GM12878 (cell line): Measurements from ENCODE around the gene LDLRAD4. TPM values are rescaled to one million over a fixed set of nuclear protein-coding genes. Genes with fewer than 3 reads are reported as not detected.

ENCODE experiments used
- ATAC-seq: fragments of 200-7000 bp; cut with Tn5 transposase; 3 replicates; pipeline ENCODE4 v1.9.1; 2020; ENCODE audit warnings: mild to moderate bottlenecking, moderate library complexity
- BruUV-seq: library from RNA; stranded (reverse); fragments of 400-500 nt; replicated peaks from 2 replicates; lab custom pipeline; 2021; lab: Mats Ljungman, UMichigan
- CTCF ChIA-PET: fragments of 300-600 bp; sonication (Branson Sonifier 250); formaldehyde crosslinking; extraction: SDS; loops from one replicate; lab custom pipeline; 2021; ENCODE audit warnings: inconsistent platforms; lab: Yijun Ruan, JAX
- POLR2A ChIA-PET: fragments of 350-600 bp; formaldehyde crosslinking; extraction: SDS; loops from one replicate; lab custom pipeline; 2021; ENCODE audit warnings: inconsistent platforms; lab: Charles Lee
- RAD21 ChIA-PET: fragments of 300-600 bp; sonication (Branson Sonifier 250); formaldehyde crosslinking; loops from one replicate; lab custom pipeline; 2023; ENCODE audit warnings: antibody characterized with exemption; ENCODE audit not compliant: unreplicated experiment; lab: Charles Lee
- SMC1A ChIA-PET: fragments of 300-600 bp; sonication (Branson Sonifier 250); formaldehyde crosslinking; loops from one replicate; lab custom pipeline; 2023; ENCODE audit not compliant: unreplicated experiment, uncharacterized antibody; lab: Charles Lee
- DNase-seq: peaks from one replicate; pipeline ENCODE4 v3.0.0-alpha.2; 2011; ENCODE audit warnings: low read depth, low spot score
- FAIRE-seq: peaks from 3 replicates; lab custom pipeline; 2011; peaks lifted over from hg19 to GRCh38; lab: Jason Lieb, UNC
- H2AFZ ChIP-seq: 2 replicates; pipeline ENCODE4 v1.6.0; 2011; ENCODE audit warnings: low read depth, low read length, control low read depth; ENCODE audit not compliant: control insufficient read depth
- H3K27ac ChIP-seq: 2 replicates; pipeline ENCODE4 v1.5.1; 2011; ENCODE audit warnings: control low read depth; ENCODE audit not compliant: control insufficient read depth, insufficient read depth
- H3K27me3 ChIP-seq, 2 experiments: replicated peaks in 1 of 2; 2 replicates each; pipeline versions ENCODE4 v1.6.0 to v1.6.1; 2011; ENCODE audit warnings: low read length in 1 of 2; ENCODE audit not compliant: control insufficient read depth in 2 of 2, insufficient read depth in 2 of 2
- H3K36me3 ChIP-seq, 2 experiments: 2 replicates each; pipeline ENCODE4 v1.5.1; 2011; ENCODE audit warnings: low read length in 1 of 2; ENCODE audit not compliant: control insufficient read depth in 2 of 2, insufficient read depth in 2 of 2
- H3K4me1 ChIP-seq: 2 replicates; pipeline ENCODE4 v1.6.1; 2011; ENCODE audit warnings: mild to moderate bottlenecking, low read length, moderate library complexity, mixed read lengths; ENCODE audit not compliant: control insufficient read depth, insufficient read depth
- H3K4me2 ChIP-seq: 2 replicates; pipeline ENCODE4 v1.6.0; 2011; ENCODE audit warnings: control low read depth; ENCODE audit not compliant: control insufficient read depth, insufficient read depth
- H3K4me3 ChIP-seq: fragments of 200-600 bp; sonication (generic); 2 replicates; pipeline ENCODE4 v1.5.1; 2016
- H3K79me2 ChIP-seq: 2 replicates; pipeline ENCODE4 v1.6.0; 2011; ENCODE audit warnings: low read length; ENCODE audit not compliant: control insufficient read depth, insufficient read depth
- H3K9ac ChIP-seq: 2 replicates; pipeline ENCODE4 v1.8.0; 2011; ENCODE audit warnings: low read length, control low read depth, mixed read lengths; ENCODE audit not compliant: control insufficient read depth, insufficient read depth
- H3K9me3 ChIP-seq: replicated peaks from 3 replicates; pipeline ENCODE4 v1.5.1; 2011; ENCODE audit warnings: mild to moderate bottlenecking, low read length; ENCODE audit not compliant: control insufficient read depth, insufficient read depth
- H4K20me1 ChIP-seq: 2 replicates; pipeline ENCODE4 v1.6.0; 2011; ENCODE audit not compliant: control insufficient read depth, insufficient read depth
- HSF1 ChIP-seq: fragments of 150-350 bp; IDR thresholded peaks from 2 replicates; pipeline ENCODE4 v1.6.1; 2014; ENCODE audit warnings: mild to moderate bottlenecking, low read depth, low read length
- POLR2AphosphoS5 ChIP-seq: IDR thresholded peaks from 2 replicates; pipeline ENCODE4 v1.6.1; 2011; ENCODE audit warnings: mild to moderate bottlenecking, low read length, inconsistent platforms
- WGBS: methylation state at CpG from one replicate; pipeline ENCODE4 v1.1.6; 2016; ENCODE audit warnings: low lambda C conversion rate; ENCODE audit not compliant: insufficient replicate concordance, insufficient coverage; ENCODE audit errors: missing lambda C conversion rate; 5-methylcytosine and 5-hydroxymethylcytosine counted together
- in situ Hi-C: fragments of 300-500 bp; cut with MboI; formaldehyde crosslinking; loops from 9 replicates; pipeline ENCODE4 v1.14.3; 2018; ENCODE audit warnings: mixed read lengths
- intact Hi-C: fragments of 100-400 bp; cut with micrococcal nuclease; formaldehyde crosslinking; loops from one replicate; pipeline ENCODE4 v1.14.2; 2022; ENCODE audit not compliant: unreplicated experiment
- polyA plus RNA-seq, 11 experiments: library from polyadenylated mRNA; depleted of rRNA in 4 of 11; unstranded in 6 of 11; stranded (reverse) in 5 of 11; fragments of >200 nt; fragmentation: Nextera tagmentation in 4 of 11; fragmentation: Illumina TruSeq in 1 of 11; extraction: Ambion mirVana in 4 of 11; extraction: Trizol in 1 of 11; gene quantifications; 1 replicate in 1 of 11; 2 replicates in 10 of 11; pipeline versions ENCODE4 v1.2.1 to v1.2.3, GENCODE V29; 2011 to 2016; ENCODE audit warnings: inconsistent platforms in 2 of 11, missing spikeins in 2 of 11, low read depth in 1 of 11
- total RNA-seq, 4 experiments: library from RNA; depleted of rRNA in 3 of 4; stranded (reverse); fragments of >200 nt in 3 of 4; fragmentation: Illumina TruSeq in 1 of 4; extraction: Trizol in 1 of 4; gene quantifications; 2 replicates each; pipeline versions ENCODE4 v1.2.1 to v1.2.3, GENCODE V29; 2013 to 2021
- TF ChIP-seq, protein P1 (sequence below): fragments of 450-650 bp; IDR thresholded peaks from 2 replicates; pipeline ENCODE4 v1.6.1; 2016; ENCODE audit warnings: mild to moderate bottlenecking, moderate library complexity, borderline replicate concordance

LDLRAD4 gene
- total and polyA plus RNA-seq, 10 of the 15 experiments (the other 5 are each of a cell fraction or from before 2014, with no cell fraction given) = 2.7 to 16.8 (median 11.2) TPM

DNA sequence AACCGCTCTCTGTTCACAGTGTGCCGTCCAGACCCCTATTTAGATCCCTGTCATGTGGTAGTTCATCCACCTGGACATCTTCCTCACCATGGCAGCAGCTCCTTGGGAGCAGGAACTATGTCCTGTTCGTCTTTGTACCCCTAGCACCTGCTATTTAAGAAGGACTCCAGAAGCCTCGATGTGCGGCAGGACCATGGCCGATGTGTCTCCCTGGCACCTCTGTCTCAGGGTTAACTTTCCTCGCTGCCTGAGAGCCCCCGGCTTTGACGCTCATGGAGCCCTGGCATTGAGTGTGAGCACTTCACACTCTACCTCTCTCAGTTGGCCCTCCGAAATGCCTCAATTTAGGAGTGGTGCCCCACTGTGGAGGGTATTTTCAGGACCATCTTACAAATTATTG is 355.8 kb downstream of the LDLRAD4 start:
- 91% methylated on average over 10 of the region's 10 CpGs for WGBS
- H2AFZ ChIP-seq = no peak overlapping the region
- ChIA-PET CTCF (interaction anchor here (0.7 to 2.0 kb wide), 3 partner anchors 13 to 34 kb away, joined by 3 to 6 read pairs (median 4); no protein-coding TSS in a partner anchor), POLR2A (interaction anchor here (1.0 to 1.9 kb wide), 4 partner anchors 8 to 40 kb away, joined by 3 to 5 read pairs (median 3); no protein-coding TSS in a partner anchor), RAD21 (interaction anchor here (0.9 to 9.3 kb wide), 3 partner anchors 6 to 55 kb away, joined by 3 to 156 read pairs (median 88); no protein-coding TSS in a partner anchor), SMC1A (interaction anchor here (0.7 to 6.8 kb wide), 7 partner anchors 7 to 160 kb away, joined by 3 to 133 read pairs (median 5); no protein-coding TSS in a partner anchor)
- ATAC-seq (no peak), FAIRE-seq (no peak), DNase-seq (no peak)
- H3K9ac ChIP-seq = no peak overlapping the region
- no TSS peak for BruUV-seq
- no peak overlapping the region for H3K4me3 ChIP-seq
- no peaks in the 10 kb centered on the region for H3K79me2 ChIP-seq
- TF ChIP-seq POLR2AphosphoS5 = no peak
- TF ChIP-seq, protein P1, sequence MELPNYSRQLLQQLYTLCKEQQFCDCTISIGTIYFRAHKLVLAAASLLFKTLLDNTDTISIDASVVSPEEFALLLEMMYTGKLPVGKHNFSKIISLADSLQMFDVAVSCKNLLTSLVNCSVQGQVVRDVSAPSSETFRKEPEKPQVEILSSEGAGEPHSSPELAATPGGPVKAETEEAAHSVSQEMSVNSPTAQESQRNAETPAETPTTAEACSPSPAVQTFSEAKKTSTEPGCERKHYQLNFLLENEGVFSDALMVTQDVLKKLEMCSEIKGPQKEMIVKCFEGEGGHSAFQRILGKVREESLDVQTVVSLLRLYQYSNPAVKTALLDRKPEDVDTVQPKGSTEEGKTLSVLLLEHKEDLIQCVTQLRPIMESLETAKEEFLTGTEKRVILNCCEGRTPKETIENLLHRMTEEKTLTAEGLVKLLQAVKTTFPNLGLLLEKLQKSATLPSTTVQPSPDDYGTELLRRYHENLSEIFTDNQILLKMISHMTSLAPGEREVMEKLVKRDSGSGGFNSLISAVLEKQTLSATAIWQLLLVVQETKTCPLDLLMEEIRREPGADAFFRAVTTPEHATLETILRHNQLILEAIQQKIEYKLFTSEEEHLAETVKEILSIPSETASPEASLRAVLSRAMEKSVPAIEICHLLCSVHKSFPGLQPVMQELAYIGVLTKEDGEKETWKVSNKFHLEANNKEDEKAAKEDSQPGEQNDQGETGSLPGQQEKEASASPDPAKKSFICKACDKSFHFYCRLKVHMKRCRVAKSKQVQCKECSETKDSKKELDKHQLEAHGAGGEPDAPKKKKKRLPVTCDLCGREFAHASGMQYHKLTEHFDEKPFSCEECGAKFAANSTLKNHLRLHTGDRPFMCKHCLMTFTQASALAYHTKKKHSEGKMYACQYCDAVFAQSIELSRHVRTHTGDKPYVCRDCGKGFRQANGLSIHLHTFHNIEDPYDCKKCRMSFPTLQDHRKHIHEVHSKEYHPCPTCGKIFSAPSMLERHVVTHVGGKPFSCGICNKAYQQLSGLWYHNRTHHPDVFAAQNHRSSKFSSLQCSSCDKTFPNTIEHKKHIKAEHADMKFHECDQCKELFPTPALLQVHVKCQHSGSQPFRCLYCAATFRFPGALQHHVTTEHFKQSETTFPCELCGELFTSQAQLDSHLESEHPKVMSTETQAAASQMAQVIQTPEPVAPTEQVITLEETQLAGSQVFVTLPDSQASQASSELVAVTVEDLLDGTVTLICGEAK = no peak
- TF ChIP-seq HSF1 = no peak
- no peak overlapping the region for H3K27ac ChIP-seq
- H3K4me1 ChIP-seq = peaks cover 36% of the 10 kb centered on the region
- H3K27me3 ChIP-seq = no peaks in the 10 kb centered on the region
- H3K9me3 ChIP-seq = no peaks in the 10 kb centered on the region
- no peak overlapping the region for H3K4me2 ChIP-seq
- H4K20me1 ChIP-seq = no peaks in the 10 kb centered on the region
- intact Hi-C loops (no loop called here), in situ Hi-C loops (no loop called here)
- H3K36me3 ChIP-seq = no peaks in the 10 kb centered on the region
